Measurements from ENCODE around the gene ODF2L. TPM values are rescaled to one million over a fixed set of nuclear protein-coding genes. Genes with fewer than 3 reads are reported as not detected.

ODF2L gene
- total RNA-seq, 1 experiment from 2014 or later: 27.3 TPM

- Histone ChIP-seq H3K27ac (ENCODE audit: insufficient read length, low read depth, low read length) (no peak overlapping the region), H4K91ac (ENCODE audit: insufficient read length, low read depth, low read length) (no peak overlapping the region), H3K9me3 (ENCODE audit: control insufficient read depth, low read depth, low read length) (no peaks in the 10 kb centered on the region), H3K9ac (ENCODE audit: extremely low read depth, insufficient read length, low read length) (no peak overlapping the region), H3K27me3 (ENCODE audit: insufficient read depth, low read length) (no peaks in the 10 kb centered on the region), H3K79me2 (ENCODE audit: insufficient read depth, low read length) (no peaks in the 10 kb centered on the region), H3K18ac (ENCODE audit: insufficient read length, low read depth, low read length) (no peak overlapping the region), H2BK20ac (ENCODE audit: low read depth, low read length, poor library complexity, severe bottlenecking) (no peak overlapping the region), H3T11ph (ENCODE audit: low read length) (no peak overlapping the region), H4K5ac (ENCODE audit: insufficient read length, low read depth, low read length) (no peak overlapping the region), H3K4me2 (ENCODE audit: insufficient read depth, insufficient read length, low read length) (no peak overlapping the region), H2BK120ac (ENCODE audit: low read depth, low read length, poor library complexity, severe bottlenecking) (no peak overlapping the region), H3K56ac (ENCODE audit: insufficient read length, low read depth, low read length) (no peak overlapping the region), H3K14ac (ENCODE audit: insufficient read depth, low read length) (no peak overlapping the region), H4K8ac (replicated peaks; ENCODE audit: insufficient read length, low read depth, low read length) (no peak overlapping the region), H4K20me1 (ENCODE audit: control insufficient read depth, insufficient read depth, insufficient read length) (no peaks in the 10 kb centered on the region), H3K4ac (ENCODE audit: low read depth, low read length) (no peak overlapping the region), H3K23ac (ENCODE audit: insufficient read length, low read depth, low read length) (no peak overlapping the region), H2BK15ac (ENCODE audit: low read depth, low read length) (no peak overlapping the region), H3K4me1 (ENCODE audit: insufficient read depth, low read length) (no peaks in the 10 kb centered on the region), H2BK12ac (ENCODE audit: insufficient read length, low read depth, low read length) (no peak overlapping the region), H3K23me2 (ENCODE audit: insufficient read length, low read depth, low read length, poor library complexity, severe bottlenecking) (no peaks in the 10 kb centered on the region), H2AFZ (ENCODE audit: low read length) (no peak overlapping the region), H2AK5ac (ENCODE audit: insufficient read length, low read length) (no peak overlapping the region), H2BK5ac (ENCODE audit: insufficient read length, low read length) (no peak overlapping the region), H3K79me1 (ENCODE audit: insufficient read depth, low read depth, low read length, poor library complexity, severe bottlenecking) (no peaks in the 10 kb centered on the region)
- DNase-seq: no peak
- WGBS (ENCODE audit: extremely low coverage, insufficient read length, low lambda C conversion rate): no CpG with 5 or more reads among the region's 3 CpGs
- no peak for TF ChIP-seq CTCF (conservative IDR thresholded peaks at IDR 0.05)
- Mint-ChIP-seq H3K4me3 (no peak overlapping the region), H3K27ac (no peak overlapping the region), H3K27me3 (ENCODE audit: low read depth) (no peaks in the 10 kb centered on the region; the same call in 1 of the 2 replicates), H3K9me3 (no peaks in the 10 kb centered on the region), H3K36me3 (ENCODE audit: insufficient read depth in 1 of 3, low read depth in 3 of 3) (no peaks in the 10 kb centered on the region), H3K4me1 (peaks cover 2 to 5% of the 10 kb centered on the region in 2 experiments; a peak in 3 of 4 replicates)
Observed at GRCh38 chr1:86318436-86318835, 77.7 kb downstream of the ODF2L start.
